Transverse colon (tissue), 4 donors: ENCODE data around the gene RNF144A. TPM values are rescaled to one million over a fixed set of nuclear protein-coding genes. Genes with fewer than 3 reads are reported as not detected.

ENCODE experiments used
- DNase-seq: peaks from one replicate; pipeline ENCODE4 v3.0.0-alpha.2; 2019
- H3K27ac ChIP-seq, 4 donors: fragments of 200-600 bp; sonication (generic); 2 replicates each; pipeline ENCODE4 v1.5.1; 2016 to 2018; ENCODE audit warnings: inconsistent platforms in 4 of 4
- H3K27me3 ChIP-seq: fragments of 200-600 bp; sonication (generic); 2 replicates; pipeline ENCODE4 v1.5.1; 2017; ENCODE audit warnings: inconsistent platforms
- H3K36me3 ChIP-seq, 4 donors: fragments of 200-600 bp; sonication (generic); 2 replicates each; pipeline ENCODE4 v1.5.1; 2017 to 2019; ENCODE audit warnings: inconsistent platforms in 4 of 4
- H3K4me1 ChIP-seq, 4 donors: fragments of 200-600 bp; sonication (generic); 2 replicates each; pipeline ENCODE4 v1.5.1; 2017 to 2020; ENCODE audit warnings: inconsistent platforms in 4 of 4
- H3K4me3 ChIP-seq, 4 donors: fragments of 200-600 bp; sonication (generic); 1 replicate in 1 of 4; 2 replicates in 3 of 4; pipeline versions ENCODE4 v1.5.1 to v1.6.1; 2017 to 2019; ENCODE audit warnings: inconsistent platforms in 4 of 4
- H3K9me3 ChIP-seq, 2 donors: fragments of 200-600 bp; sonication (generic); 2 replicates each; pipeline ENCODE4 v1.5.1; 2017 to 2019; ENCODE audit warnings: inconsistent platforms in 2 of 2
- EP300 ChIP-seq: sonication (generic); formaldehyde crosslinking; IDR thresholded peaks from one replicate; pipeline ENCODE4 v1.6.1; 2017; ENCODE audit warnings: antibody characterized with exemption, low read depth
- POLR2A ChIP-seq: fragments of 450-650 bp; IDR thresholded peaks from one replicate; pipeline ENCODE4 v1.6.1; 2016; ENCODE audit warnings: antibody characterized with exemption, mild to moderate bottlenecking, moderate library complexity
- POLR2AphosphoS5 ChIP-seq, 3 donors: sonication (generic); formaldehyde crosslinking; IDR thresholded peaks; one replicate each; pipeline ENCODE4 v1.6.1; 2016; ENCODE audit warnings: antibody characterized with exemption in 3 of 3
- WGBS, 2 donors: methylation state at CpG; one replicate each; pipeline ENCODE4 v1.1.5; 2018; ENCODE audit warnings: low coverage in 1 of 2; 5-methylcytosine and 5-hydroxymethylcytosine counted together
- in situ Hi-C, 4 donors: fragments of 200-750 bp; cut with MboI; loops; one replicate each; pipeline versions ENCODE4 v1.15.0 to v1.15.1; 2017; ENCODE audit warnings: low sequenced_read_pairs in 3 of 4, low pct_ligation_motif_present in 1 of 4, low pct_unique_long_range_greater_than_20kb in 1 of 4
- intact Hi-C: fragments of 100-400 bp; cut with DNase I; formaldehyde crosslinking; loops from one replicate; pipeline ENCODE4 v1.15.1; 2023; ENCODE audit warnings: low total_unique reads
- total RNA-seq, 4 donors: library from RNA; depleted of rRNA; stranded (reverse); fragments of >200 nt; gene quantifications; one replicate each; pipeline ENCODE4 v1.1.0, GENCODE V29; 2016
- TF ChIP-seq, protein P1 (sequence below), 5 experiments: fragments of 200-600 bp in 3 of 5; fragments of 450-650 bp in 2 of 5; sonication (generic) in 3 of 5; IDR thresholded peaks; 1 replicate in 2 of 5; 2 replicates in 3 of 5; pipeline ENCODE4 v1.5.1; 2016 to 2017; ENCODE audit warnings: antibody characterized with exemption in 5 of 5, inconsistent platforms in 3 of 5, mild to moderate bottlenecking in 2 of 5, moderate library complexity in 1 of 5

The RNF144A gene
- total RNA-seq, 4 donors from 2014 or later = 24.0 to 145 (median 83.0) TPM

DNA sequence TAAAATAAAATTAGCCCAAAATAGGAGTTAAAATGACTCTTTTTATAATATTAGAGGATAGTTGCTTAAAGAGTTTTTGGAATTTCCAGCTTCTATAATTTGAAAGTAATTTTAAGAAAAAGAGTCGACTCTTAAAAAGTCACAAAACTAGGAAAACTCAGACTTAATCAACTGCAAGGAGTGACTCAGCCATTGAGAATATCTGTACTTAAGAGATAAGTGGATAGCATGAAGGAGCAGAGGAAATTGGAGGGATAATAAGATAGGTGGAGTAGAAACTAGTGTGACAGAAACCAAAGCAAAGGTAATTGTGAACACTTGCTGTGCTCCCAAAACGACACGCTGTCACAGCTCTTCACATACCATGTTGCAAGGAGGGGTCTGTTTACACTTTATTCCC lies 31.2 kb upstream of the RNF144A start:
- TF ChIP-seq POLR2A = no peak
- no peak for TF ChIP-seq POLR2AphosphoS5 (IDR thresholded peaks at IDR 0.05)
- TF ChIP-seq, protein P1, sequence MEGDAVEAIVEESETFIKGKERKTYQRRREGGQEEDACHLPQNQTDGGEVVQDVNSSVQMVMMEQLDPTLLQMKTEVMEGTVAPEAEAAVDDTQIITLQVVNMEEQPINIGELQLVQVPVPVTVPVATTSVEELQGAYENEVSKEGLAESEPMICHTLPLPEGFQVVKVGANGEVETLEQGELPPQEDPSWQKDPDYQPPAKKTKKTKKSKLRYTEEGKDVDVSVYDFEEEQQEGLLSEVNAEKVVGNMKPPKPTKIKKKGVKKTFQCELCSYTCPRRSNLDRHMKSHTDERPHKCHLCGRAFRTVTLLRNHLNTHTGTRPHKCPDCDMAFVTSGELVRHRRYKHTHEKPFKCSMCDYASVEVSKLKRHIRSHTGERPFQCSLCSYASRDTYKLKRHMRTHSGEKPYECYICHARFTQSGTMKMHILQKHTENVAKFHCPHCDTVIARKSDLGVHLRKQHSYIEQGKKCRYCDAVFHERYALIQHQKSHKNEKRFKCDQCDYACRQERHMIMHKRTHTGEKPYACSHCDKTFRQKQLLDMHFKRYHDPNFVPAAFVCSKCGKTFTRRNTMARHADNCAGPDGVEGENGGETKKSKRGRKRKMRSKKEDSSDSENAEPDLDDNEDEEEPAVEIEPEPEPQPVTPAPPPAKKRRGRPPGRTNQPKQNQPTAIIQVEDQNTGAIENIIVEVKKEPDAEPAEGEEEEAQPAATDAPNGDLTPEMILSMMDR (IDR thresholded peaks at IDR 0.05) = no peak
- no peak for TF ChIP-seq EP300
- no peaks in the 10 kb centered on the region for H3K27me3 ChIP-seq
- intact Hi-C loops (no loop called here), in situ Hi-C loops (no loop called here)
- H3K36me3 ChIP-seq = no peaks in the 10 kb centered on the region
- no peaks in the 10 kb centered on the region for H3K4me1 ChIP-seq
- no peaks in the 10 kb centered on the region for H3K9me3 ChIP-seq
- 80 to 100% methylated on average over 3 of the region's 3 CpGs for WGBS, 2 donors
- no peak overlapping the region for H3K4me3 ChIP-seq
- no peak overlapping the region for H3K27ac ChIP-seq
- no peak for DNase-seq

- no peaks in the 10 kb centered on the region for H3K9me3 ChIP-seq
- H3K27me3 ChIP-seq = no peaks in the 10 kb centered on the region
- no peaks in the 10 kb centered on the region for H3K4me1 ChIP-seq
- DNase-seq = no peak
- no peak overlapping the region for H3K4me3 ChIP-seq
- no peaks in the 10 kb centered on the region for H3K36me3 ChIP-seq
- in situ Hi-C loops = no loop called here
- WGBS, 2 donors = 67 to 85% methylated on average over 3 of the region's 3 CpGs
- H3K27ac ChIP-seq = no peak overlapping the region
- intact Hi-C loops = no loop called here
- TF ChIP-seq POLR2A = no peak
- no peak for TF ChIP-seq EP300
- no peak for TF ChIP-seq POLR2AphosphoS5 (IDR thresholded peaks at IDR 0.05)
- TF ChIP-seq, protein P1 (IDR thresholded peaks at IDR 0.05) = no peak
Observed at GRCh38 chr2:6887751-6888192, 29.4 kb upstream of the RNF144A start.

DNA sequence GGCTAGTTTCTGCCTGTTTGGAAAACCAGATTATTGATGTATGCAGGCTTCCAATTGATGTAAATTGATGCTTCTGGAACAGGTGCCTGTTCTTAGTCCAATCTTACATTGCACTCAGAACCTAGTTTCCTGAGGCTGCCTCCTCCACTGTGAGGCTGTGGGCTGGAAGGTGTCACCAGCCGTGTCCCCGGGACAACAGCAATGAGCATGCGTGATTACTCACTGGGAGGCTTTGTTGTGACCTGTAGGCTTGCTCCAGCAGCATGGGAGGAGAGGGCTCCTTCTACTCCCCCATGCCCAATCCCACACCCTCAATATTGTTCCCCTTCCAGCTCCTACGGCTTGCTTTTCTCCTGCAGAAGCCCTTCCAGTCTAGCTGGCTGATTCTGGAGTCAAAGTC lies 28.5 kb upstream of the RNF144A start:
- Histone ChIP-seq H3K27ac (no peak overlapping the region), H3K4me3 (no peak overlapping the region), H3K4me1 (no peaks in the 10 kb centered on the region), H3K27me3 (no peaks in the 10 kb centered on the region), H3K36me3 (no peaks in the 10 kb centered on the region), H3K9me3 (no peaks in the 10 kb centered on the region)
- in situ Hi-C loops (no loop called here), intact Hi-C loops (no loop called here)
- TF ChIP-seq EP300 (no peak), POLR2AphosphoS5 (IDR thresholded peaks at IDR 0.05) (no peak), POLR2A (no peak)
- TF ChIP-seq, protein P1 (IDR thresholded peaks at IDR 0.05) = no peak
- no peak for DNase-seq
- WGBS, 2 donors = 95% methylated on average over 4 of the region's 4 CpGs; no CpG with 5 or more reads in 1 of the 2 donors

- no peaks in the 10 kb centered on the region for H3K36me3 ChIP-seq
- in situ Hi-C loops (loop anchor here in 1 of 4 donors (10.0 kb wide), 1 partner anchor 151 kb away; no protein-coding TSS in a partner anchor), intact Hi-C loops (loop anchor here (5.0 kb wide), 1 partner anchor 148 kb away; no protein-coding TSS in a partner anchor)
- no peaks in the 10 kb centered on the region for H3K27me3 ChIP-seq
- WGBS, 2 donors = 90% methylated on average over 2 of the region's 2 CpGs; no CpG with 5 or more reads in 1 of the 2 donors
- H3K27ac ChIP-seq = no peak overlapping the region
- H3K4me1 ChIP-seq = no peaks in the 10 kb centered on the region
- TF ChIP-seq EP300 (no peak), POLR2A (no peak), POLR2AphosphoS5 (IDR thresholded peaks at IDR 0.05) (no peak)
- TF ChIP-seq, protein P1 (IDR thresholded peaks at IDR 0.05) = no peak
- no peak for DNase-seq
- no peaks in the 10 kb centered on the region for H3K9me3 ChIP-seq
- no peak overlapping the region for H3K4me3 ChIP-seq
Observed at GRCh38 chr2:6893876-6894482, 23.2 kb upstream of the RNF144A start.
